ENCODE results near the gene UFC1. TPM values are rescaled to one million over a fixed set of nuclear protein-coding genes. Genes with fewer than 3 reads are reported as not detected.
A peak's percentile ranks its signal among the peaks of the same experiment; 100 is the strongest.
"Not testable (repeated sequence)": the region's sequence is repeated elsewhere in the genome, so short reads cannot be mapped to it uniquely, and the experiment has no call there.

UFC1 gene
- 100 to 1,000 TPM; 136 to 169 (median 149) TPM for polyA plus RNA-seq (ENCODE audit: insufficient read length in 4 of 4)

DNA sequence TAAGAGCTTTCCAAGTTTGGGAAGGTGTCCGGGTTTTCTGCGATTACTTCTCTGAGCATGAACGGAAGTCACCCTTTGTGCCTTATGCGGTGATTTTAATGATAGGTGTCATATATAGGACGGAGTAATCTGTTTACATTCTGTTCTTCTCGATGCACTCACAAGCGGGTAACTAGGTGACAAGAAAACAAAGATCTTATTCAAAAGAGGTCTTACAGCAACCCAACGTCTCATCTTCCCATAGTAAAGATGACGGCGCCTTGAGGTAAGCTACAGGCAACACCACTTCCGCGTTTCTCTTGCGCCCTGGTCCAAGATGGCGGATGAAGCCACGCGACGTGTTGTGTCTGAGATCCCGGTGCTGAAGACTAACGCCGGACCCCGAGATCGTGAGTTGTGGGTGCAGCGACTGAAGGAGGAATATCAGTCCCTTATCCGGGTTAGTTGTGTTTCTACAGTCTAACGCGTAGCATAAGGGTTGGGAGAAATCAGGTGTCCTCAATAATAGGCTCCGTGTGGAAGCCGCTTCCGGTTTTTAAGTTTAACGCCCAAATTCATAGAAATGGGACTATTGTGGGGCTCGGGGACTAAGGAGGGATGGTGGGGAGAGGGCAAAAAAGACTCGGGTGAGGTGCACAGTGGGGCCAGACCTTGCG is at the start of gene UFC1:
Gene UFC1 (plus strand): TSS at position 297 of the 656 bp plus-strand sequence. CDS start 20 bp downstream, at position 317.
- peak in 2 of 4 donors; percentile 81 to 90 for DNase-seq (ENCODE audit: low read depth in 4 of 4, low spot score in 3 of 4)

- DNase-seq (ENCODE audit: low read depth in 4 of 4, low spot score in 3 of 4), result no peak
Measured at GRCh38 chr1:161106431-161106830, 47.3 kb upstream of the UFC1 start.

DNA sequence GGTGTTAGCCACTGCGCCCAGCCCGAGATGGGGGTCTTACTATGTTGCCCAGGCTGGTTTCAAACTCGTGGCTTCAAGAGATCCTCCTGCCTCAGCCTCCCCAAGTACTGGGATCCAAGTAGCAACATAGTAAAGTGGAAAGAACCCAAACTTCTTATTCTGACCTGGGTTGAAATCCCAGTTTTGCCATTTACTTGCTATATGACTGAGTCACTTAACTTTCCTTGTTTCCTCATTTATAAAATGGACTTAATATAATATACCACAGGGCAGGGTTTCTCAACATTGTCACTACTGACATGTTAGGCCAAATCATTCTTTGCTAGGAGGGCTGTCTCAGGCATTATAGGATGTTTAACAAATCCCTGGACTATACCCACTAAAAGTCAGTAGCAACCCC is 42.7 kb upstream of the UFC1 start:
- DNase-seq (ENCODE audit: low read depth in 4 of 4, low spot score in 3 of 4), result no peak

- DNase-seq (ENCODE audit: low read depth in 4 of 4, low spot score in 3 of 4), result no peak
Measured at GRCh38 chr1:161111527-161111926, 42.3 kb upstream of the UFC1 start.

DNA sequence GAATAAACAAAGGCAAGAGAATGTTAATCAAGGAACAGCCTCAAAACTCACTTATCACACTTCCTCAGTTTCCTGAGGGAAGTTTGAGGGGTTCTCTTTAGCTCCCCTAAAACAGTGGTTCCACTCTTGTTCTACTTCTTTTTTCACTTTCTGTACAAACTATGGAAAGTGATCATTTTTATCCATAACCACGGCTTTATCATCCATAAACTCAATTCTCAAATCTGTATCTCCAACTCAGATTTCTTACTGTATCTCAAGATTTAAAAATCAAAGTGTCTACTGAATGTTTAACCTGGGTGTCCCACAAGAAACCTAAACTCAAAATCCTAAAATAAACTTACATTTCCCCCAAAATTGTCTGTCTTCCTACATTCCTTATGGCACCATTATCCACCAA is 39.9 kb upstream of the UFC1 start:
- no peak for DNase-seq (ENCODE audit: low read depth in 4 of 4, low spot score in 3 of 4)

DNA sequence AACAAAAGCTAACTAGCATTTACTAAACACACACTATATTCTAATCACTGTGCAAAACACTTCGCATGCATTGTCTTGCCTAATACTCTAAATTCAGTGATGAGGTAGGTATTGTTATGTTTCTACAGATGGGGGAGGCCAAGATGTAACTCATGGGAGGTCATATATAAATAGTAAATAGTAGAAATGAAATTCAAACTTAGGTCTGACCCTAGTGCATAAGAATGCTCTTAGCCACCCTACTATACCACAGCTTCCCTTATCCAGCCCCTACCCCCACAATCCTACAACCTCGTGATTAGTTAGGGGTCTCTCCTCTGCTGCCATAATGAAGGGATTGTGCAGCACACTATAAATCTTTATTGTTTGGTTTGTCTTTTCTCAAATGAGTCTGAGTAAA is 39.2 kb upstream of the UFC1 start:
- DNase-seq (ENCODE audit: low read depth in 4 of 4, low spot score in 3 of 4), result no peak

DNA sequence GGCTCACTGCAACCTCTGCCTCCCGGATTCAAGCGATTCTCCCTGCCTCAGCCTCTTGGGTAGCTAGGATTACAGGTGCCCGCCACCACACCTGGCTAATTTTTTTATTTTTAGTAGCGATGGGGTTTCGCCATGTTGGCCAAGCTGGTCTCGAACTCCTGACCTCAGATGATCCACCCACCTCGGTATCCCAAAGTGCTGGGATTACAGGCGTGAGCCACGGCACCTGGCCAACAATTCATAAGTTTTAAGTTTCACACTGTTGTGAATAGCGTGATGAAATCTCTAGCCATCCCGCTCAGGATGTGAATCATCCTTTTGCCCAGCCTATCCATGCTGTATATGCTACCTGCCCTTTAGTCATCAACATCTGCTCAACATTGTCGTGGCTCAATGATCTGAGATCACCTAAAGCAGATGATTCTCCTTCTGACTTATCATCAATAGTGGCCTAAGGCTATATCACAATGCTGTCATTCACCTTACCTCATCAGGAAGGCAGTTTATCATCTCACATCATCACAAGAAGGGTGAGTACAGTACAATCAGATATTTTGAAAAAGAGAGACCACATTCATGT is 38.6 kb upstream of the UFC1 start:
- no peak for DNase-seq (ENCODE audit: low read depth in 4 of 4, low spot score in 3 of 4)

- DNase-seq (ENCODE audit: low read depth in 4 of 4, low spot score in 3 of 4), result not testable (repeated sequence)
Measured at GRCh38 chr1:161115961-161116360, 37.8 kb upstream of the UFC1 start.

GRCh38 chr1:161117759-161118581 is 35.8 kb upstream of the UFC1 start, which contains the start of the genes NIT1 and PFDN2:
Gene NIT1, plus strand, starts transcription at chr1:161118105. Its CDS starts 72 bp downstream, at chr1:161118177.
Gene PFDN2, minus strand, starts transcription at chr1:161118037. Its CDS starts 11 bp downstream, at chr1:161118026.
- peak in 1 of 4 donors; percentile 77 for DNase-seq (ENCODE audit: low read depth in 4 of 4, low spot score in 3 of 4)

DNA sequence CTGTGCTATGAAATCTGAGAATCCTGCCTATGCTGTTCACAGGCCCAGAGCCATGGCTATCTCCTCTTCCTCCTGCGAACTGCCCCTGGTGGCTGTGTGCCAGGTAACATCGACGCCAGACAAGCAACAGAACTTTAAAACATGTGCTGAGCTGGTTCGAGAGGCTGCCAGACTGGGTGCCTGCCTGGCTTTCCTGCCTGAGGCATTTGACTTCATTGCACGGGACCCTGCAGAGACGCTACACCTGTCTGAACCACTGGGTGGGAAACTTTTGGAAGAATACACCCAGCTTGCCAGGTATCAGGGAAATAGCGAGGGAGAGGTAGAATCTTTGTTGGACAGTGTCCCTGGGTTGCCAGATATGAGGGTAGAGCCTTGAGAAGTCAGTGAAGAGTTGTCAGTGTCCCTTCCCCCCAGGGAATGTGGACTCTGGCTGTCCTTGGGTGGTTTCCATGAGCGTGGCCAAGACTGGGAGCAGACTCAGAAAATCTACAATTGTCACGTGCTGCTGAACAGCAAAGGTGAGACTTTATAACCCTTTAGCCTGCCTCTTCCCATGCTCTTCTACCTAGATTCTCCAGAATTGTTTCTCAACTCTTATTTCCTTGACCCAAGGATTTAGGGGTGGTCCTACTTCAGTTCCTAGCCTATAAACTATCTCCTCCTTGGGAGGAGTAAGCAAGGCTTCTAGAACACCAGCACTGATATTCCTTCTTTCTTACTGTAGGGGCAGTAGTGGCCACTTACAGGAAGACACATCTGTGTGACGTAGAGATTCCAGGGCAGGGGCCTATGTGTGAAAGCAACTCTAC is 34.5 kb upstream of the UFC1 start:
- DNase-seq (ENCODE audit: low read depth in 4 of 4, low spot score in 3 of 4), result no peak

DNA sequence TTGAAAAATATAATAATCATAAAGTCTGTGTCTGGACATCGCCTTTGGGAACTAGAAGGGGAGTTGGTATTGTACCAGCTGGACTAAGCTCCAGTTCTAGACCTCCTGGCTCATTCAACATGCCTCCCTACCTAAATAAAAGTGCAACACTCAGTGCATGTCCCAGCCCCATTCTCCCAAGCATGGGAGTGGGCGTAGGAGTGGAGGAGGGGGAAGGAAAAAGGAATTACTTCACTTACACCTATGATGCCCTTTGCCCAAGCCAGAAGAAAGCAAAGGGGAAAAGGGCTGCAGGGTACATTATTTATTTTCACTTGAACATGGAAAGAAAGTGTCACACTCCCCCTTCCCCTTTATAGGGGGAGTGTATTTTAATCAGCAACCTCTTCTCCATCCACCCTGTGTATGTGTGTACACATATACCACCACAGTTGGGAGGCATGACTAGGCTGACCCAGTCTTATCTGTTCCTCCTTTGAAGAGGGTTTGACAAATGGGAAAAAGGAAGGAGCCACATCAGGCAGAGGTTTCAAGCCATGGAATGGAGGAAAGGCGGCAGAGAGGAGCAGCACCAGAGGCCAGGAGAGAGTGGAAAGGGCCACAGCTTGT is 32.6 kb upstream of the UFC1 start:
- DNase-seq (ENCODE audit: low read depth in 4 of 4, low spot score in 3 of 4), result no peak

GRCh38 chr1:161121834-161122233 is 31.9 kb upstream of the UFC1 start:
- DNase-seq (ENCODE audit: low read depth in 4 of 4, low spot score in 3 of 4), result no peak

DNA sequence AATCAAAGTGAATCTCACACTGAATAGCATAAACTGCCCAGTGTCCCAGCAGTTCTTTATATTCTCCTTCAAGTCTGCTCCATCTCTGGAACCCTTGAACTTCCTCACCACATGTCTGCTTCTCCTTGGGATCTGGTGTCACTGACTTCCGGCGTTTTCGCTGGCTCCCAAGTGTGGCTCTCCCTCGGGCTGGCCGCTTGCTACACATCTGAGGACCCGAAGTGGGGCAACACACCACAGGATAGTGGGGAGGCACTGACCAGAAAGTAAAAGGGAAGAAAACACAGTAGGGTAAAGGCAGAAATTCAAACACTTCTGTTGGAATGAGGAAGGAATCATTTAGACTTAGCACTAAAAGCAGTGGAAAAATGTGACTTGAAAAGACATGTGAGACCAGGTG is 30.8 kb upstream of the UFC1 start:
- no peak for DNase-seq (ENCODE audit: low read depth in 4 of 4, low spot score in 3 of 4)

GRCh38 chr1:161127649-161128048 is 26.1 kb upstream of the UFC1 start:
- no peak for DNase-seq (ENCODE audit: low read depth in 4 of 4, low spot score in 3 of 4)

DNA sequence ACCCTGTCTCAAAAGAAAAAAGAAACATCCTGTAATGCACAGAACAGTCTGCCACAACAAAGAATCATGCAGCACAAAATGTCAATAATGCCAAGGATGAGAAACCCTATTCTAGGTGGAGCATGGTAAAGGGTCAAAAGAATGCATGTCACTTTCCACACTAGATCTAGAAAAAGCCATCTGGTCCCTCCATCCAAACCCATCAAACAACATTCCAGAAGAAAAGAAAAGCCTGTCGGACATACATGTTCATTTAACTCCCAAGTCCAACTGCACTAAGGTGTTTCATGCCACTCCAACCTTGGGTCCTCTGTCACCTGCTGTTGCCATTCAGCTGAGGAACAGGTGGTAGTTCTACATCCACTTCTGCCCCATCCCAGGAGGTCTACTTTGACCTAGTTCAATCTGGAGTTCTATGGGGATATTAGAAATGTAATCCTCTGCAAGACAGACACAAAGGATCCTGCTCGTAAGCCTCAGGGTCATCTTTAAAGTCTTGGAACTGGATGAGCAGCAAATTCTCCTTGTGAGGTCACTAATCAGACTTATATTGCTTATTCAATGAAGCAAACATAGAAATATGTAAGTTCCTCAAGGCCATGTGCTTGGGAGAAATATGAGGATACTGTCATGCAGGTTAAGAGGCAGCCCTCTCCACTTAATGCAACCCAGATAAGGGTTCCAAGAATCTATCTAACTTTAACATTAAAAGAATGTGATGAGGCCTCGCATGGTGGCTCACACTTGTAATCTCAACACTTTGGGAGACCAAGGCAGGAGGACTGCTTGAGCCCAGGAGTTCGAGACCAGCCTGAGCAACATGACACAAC is 25.0 kb upstream of the UFC1 start:
- no peak for DNase-seq (ENCODE audit: low read depth in 4 of 4, low spot score in 3 of 4)

- DNase-seq (ENCODE audit: low read depth in 4 of 4, low spot score in 3 of 4), result no peak
Measured at GRCh38 chr1:161130266-161130665, 23.5 kb upstream of the UFC1 start.

GRCh38 chr1:161131523-161132409 is 22.0 kb upstream of the UFC1 start:
- peak in 1 of 4 donors; percentile 21 for DNase-seq (ENCODE audit: low read depth in 4 of 4, low spot score in 3 of 4)
